Left lung (tissue), 10 donors: ENCODE data around the gene LIMCH1. TPM values are rescaled to one million over a fixed set of nuclear protein-coding genes. Genes with fewer than 3 reads are reported as not detected.
"Not testable (repeated sequence)": the region's sequence is repeated elsewhere in the genome, so short reads cannot be mapped to it uniquely, and the experiment has no call there.

Experiments
- ATAC-seq: fragments of 200-7000 bp; cut with Tn5 transposase; one replicate; pipeline ENCODE4 v1.9.1; 2020; ENCODE audit warnings: moderate library complexity
- DNase-seq, 4 donors: peaks; one replicate each; pipeline ENCODE4 v3.0.0-alpha.2; 2013 to 2020
- H3K27ac ChIP-seq, 2 donors: fragments of 200-600 bp; sonication (generic) in 1 of 2; one replicate each; pipeline versions ENCODE4 v1.5.0 to v1.8.0; 2020 to 2021
- H3K27me3 ChIP-seq, 2 donors: fragments of 200-600 bp; sonication (generic) in 1 of 2; one replicate each; pipeline versions ENCODE4 v1.5.0 to v1.8.0; 2020 to 2021
- H3K36me3 ChIP-seq, 2 donors: fragments of 200-600 bp; sonication (generic) in 1 of 2; one replicate each; pipeline versions ENCODE4 v1.5.0 to v1.8.0; 2020 to 2021
- H3K4me1 ChIP-seq, 2 donors: fragments of 200-600 bp; one replicate each; pipeline ENCODE4 v1.8.0; 2021
- H3K4me3 ChIP-seq, 2 donors: fragments of 200-600 bp; sonication (generic) in 1 of 2; one replicate each; pipeline versions ENCODE4 v1.5.0 to v1.8.0; 2020 to 2021; ENCODE audit warnings: mild to moderate bottlenecking in 1 of 2
- H3K9me3 ChIP-seq, 2 donors: fragments of 200-600 bp; sonication (generic) in 1 of 2; one replicate each; pipeline versions ENCODE4 v1.5.0 to v1.8.0; 2020 to 2021
- intact Hi-C, 2 donors: fragments of 100-400 bp; cut with DNase I; formaldehyde crosslinking; loops; one replicate each; pipeline versions ENCODE4 v1.11.2 to v1.14.2; 2022
- polyA plus RNA-seq, 6 donors: library from polyadenylated mRNA; unstranded; fragments of 120-200 nt; gene quantifications; one replicate each; pipeline ENCODE4 v1.2.1, GENCODE V29; 2013; ENCODE audit not compliant: insufficient read length in 6 of 6
- total RNA-seq, 2 donors: library from RNA; stranded (reverse); fragmentation: NEBNext Ultra II Directional; extraction: Animal tissue kit (Norgen Biotek cat#: 25700); gene quantifications; one replicate each; pipeline ENCODE4 v1.2.1, GENCODE V29; 2021
- TF ChIP-seq, protein P1 (sequence below), 2 donors: fragments of 200-600 bp; sonication (generic) in 1 of 2; IDR thresholded peaks; one replicate each; pipeline versions ENCODE4 v1.5.0 to v1.8.0; 2021; ENCODE audit warnings: antibody characterized with exemption in 2 of 2
- donor health status: DM: no; HTN: yes; CAD: no.
- donor health status: DM: no; HTN: no; CAD: no.

Gene LIMCH1
- total and polyA plus RNA-seq, 8 donors, result 90.6 to 183 (median 113) TPM

DNA sequence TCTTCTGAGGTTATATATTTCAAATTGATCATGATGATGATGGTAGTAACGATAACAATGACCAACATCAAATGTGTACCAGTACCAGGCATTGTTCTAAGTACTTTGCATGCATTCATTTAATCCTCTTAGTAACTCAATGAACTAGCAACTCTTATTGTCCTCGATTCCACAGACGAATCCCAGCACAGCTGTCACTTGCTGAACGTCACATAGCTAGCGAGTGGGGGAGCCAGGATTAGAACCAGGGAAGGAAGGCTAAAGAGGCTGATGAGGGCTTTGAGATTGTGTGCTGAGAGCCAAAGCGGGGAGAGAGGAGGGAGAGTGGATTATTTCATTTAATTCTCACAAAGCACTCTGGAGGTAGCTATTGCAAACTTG is 106.9 kb downstream of the LIMCH1 start:
- ATAC-seq (no peak), DNase-seq (no peak)
- intact Hi-C loops, result no loop called here
- H3K4me1 ChIP-seq, result peaks cover 2 to 12% of the 10 kb centered on the region in 2 donors
- H3K9me3 ChIP-seq, result no peaks in the 10 kb centered on the region
- no peaks in the 10 kb centered on the region for H3K36me3 ChIP-seq
- peaks cover 0 to 27% of the 10 kb centered on the region in 2 donors for H3K27me3 ChIP-seq
- no peak overlapping the region for H3K4me3 ChIP-seq
- TF ChIP-seq, protein P1, sequence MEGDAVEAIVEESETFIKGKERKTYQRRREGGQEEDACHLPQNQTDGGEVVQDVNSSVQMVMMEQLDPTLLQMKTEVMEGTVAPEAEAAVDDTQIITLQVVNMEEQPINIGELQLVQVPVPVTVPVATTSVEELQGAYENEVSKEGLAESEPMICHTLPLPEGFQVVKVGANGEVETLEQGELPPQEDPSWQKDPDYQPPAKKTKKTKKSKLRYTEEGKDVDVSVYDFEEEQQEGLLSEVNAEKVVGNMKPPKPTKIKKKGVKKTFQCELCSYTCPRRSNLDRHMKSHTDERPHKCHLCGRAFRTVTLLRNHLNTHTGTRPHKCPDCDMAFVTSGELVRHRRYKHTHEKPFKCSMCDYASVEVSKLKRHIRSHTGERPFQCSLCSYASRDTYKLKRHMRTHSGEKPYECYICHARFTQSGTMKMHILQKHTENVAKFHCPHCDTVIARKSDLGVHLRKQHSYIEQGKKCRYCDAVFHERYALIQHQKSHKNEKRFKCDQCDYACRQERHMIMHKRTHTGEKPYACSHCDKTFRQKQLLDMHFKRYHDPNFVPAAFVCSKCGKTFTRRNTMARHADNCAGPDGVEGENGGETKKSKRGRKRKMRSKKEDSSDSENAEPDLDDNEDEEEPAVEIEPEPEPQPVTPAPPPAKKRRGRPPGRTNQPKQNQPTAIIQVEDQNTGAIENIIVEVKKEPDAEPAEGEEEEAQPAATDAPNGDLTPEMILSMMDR (IDR thresholded peaks at IDR 0.05), result no peak
- H3K27ac ChIP-seq, result no peak overlapping the region

DNA sequence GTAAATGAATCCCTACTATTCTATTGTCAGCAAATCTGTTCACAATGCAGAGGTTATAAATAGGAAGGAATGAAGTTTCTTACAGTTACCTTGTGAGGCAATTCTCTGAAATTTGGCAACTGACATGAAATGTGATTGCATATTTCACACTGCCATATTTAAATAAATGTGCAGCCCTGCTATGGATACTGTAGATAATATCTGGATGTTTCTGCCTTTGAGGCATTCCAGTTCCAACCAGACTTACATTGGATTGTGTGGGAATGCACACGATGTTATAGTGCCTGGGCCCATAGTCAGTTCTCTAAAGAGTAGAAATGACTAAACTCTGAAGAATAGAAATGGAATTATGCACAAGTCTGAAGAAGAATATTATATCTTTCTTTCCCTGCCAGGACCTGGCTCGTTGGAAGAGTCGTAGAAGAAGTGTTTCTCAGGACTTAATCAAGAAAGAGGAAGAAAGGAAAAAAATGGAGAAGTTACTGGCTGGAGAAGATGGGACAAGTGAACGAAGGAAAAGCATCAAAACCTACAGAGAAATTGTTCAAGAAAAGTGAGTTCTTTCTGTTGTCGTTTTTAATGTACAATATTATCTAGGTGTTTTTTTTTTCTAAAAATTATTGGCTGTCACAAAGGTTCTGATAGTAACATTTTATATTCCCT is 107.9 kb downstream of the LIMCH1 start:
- TF ChIP-seq, protein P1 (IDR thresholded peaks at IDR 0.05), result no peak
- Histone ChIP-seq H3K4me3 (no peak overlapping the region), H3K27ac (no peak overlapping the region), H3K9me3 (no peaks in the 10 kb centered on the region), H3K27me3 (peaks cover 0 to 27% of the 10 kb centered on the region in 2 donors), H3K4me1 (peaks cover 0 to 12% of the 10 kb centered on the region in 2 donors), H3K36me3 (no peaks in the 10 kb centered on the region)
- intact Hi-C loops, result no loop called here
- ATAC-seq (no peak), DNase-seq (no peak)

DNA sequence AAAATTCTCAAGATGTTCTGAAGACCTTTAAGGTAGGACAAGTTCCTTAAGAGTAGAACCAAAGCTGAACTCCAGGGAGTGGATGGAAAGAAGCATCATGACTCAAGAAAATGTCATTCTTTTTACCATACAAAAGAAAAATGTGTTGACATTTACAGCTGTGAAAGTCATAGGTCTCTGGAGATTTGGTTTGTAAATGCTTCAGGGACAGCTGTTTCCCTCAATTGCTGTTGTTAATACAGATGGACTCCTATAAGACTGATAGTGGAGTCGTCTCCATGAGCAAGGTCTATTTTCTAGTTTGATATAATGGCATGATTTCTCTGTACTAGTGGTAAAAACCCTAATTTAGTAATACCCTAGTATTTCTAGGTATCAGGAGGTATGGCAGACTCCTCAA is 108.9 kb downstream of the LIMCH1 start:
- TF ChIP-seq, protein P1 (IDR thresholded peaks at IDR 0.05), result no peak
- ATAC-seq, result no peak
- H3K9me3 ChIP-seq, result no peaks in the 10 kb centered on the region
- no peak overlapping the region for H3K27ac ChIP-seq
- DNase-seq, result no peak
- H3K27me3 ChIP-seq, result peaks cover 0 to 27% of the 10 kb centered on the region in 2 donors
- intact Hi-C loops, result no loop called here
- H3K4me3 ChIP-seq, result no peak overlapping the region
- peaks cover 0 to 12% of the 10 kb centered on the region in 2 donors for H3K4me1 ChIP-seq
- H3K36me3 ChIP-seq, result no peaks in the 10 kb centered on the region

DNA sequence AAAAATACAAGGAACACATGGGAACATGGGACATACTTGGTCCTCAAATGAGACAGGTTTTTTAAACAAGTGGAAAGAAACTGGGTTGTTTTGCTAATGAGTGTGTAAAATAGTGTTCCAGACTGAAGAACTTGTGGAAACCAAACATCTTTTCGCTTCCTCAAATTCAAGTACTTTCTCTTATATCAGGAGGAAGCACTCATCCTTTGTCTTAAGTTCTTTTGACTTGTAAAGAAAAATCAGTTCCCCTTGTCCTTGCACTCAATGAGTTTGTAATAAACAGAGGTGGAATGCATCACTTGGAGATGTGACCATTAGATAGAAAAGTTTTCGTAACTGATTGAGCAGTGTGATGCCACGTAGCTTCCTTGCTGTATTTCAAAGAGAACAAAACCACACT is 109.4 kb downstream of the LIMCH1 start:
- DNase-seq, result no peak
- no peak overlapping the region for H3K4me3 ChIP-seq
- H3K27ac ChIP-seq, result no peak overlapping the region
- no peak for ATAC-seq
- peaks cover 0 to 27% of the 10 kb centered on the region in 2 donors for H3K27me3 ChIP-seq
- intact Hi-C loops, result no loop called here
- H3K9me3 ChIP-seq, result no peaks in the 10 kb centered on the region
- TF ChIP-seq, protein P1 (IDR thresholded peaks at IDR 0.05), result no peak
- no peaks in the 10 kb centered on the region for H3K36me3 ChIP-seq
- peaks cover 0 to 12% of the 10 kb centered on the region in 2 donors for H3K4me1 ChIP-seq

DNA sequence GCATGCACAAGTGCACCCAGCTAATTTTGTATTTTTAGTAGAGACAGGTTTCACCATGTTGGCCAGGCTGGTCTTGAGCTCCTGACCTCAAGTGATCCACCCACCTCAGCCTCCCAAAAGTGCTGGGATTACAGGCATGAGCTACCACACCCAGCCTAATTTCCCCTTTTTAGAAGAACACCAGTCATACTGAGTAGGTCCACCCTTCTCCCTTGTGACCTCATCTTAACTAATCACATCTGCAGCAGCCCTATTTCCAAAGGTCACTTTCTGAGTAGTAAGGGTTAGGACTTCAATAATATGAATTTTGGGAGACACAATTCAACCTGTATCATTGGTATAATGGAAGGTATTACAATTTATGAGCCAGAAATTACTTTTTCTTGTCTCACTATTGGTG is 113.2 kb downstream of the LIMCH1 start:
- H3K27ac ChIP-seq, H3K9me3 ChIP-seq, ATAC-seq, H3K4me3 ChIP-seq, intact Hi-C loops, H3K27me3 ChIP-seq, H3K4me1 ChIP-seq, DNase-seq, H3K36me3 ChIP-seq: not testable (repeated sequence)

DNA sequence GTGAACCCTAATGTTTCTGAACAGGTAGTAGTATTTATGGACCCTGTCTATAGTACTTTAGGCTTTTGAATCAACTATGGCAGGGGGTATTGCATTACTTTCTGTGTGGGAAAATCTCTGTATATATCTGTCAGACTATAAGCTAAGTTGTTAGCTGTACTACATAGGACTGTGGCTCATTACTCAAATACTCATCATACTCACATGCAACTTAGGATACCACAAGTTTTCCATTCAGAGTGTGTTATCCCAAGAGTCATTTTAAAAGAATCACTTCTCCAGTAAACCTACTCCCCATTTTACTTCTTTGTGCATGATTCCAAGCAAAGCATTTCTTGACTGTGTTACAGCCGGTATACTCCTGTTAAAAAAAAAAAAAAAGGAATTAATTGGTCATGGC is 115.0 kb downstream of the LIMCH1 start:
- H3K9me3 ChIP-seq, result no peaks in the 10 kb centered on the region
- peaks cover 5 to 12% of the 10 kb centered on the region in 2 donors for H3K4me1 ChIP-seq
- H3K36me3 ChIP-seq, result no peaks in the 10 kb centered on the region
- TF ChIP-seq, protein P1 (IDR thresholded peaks at IDR 0.05), result no peak
- intact Hi-C loops, result no loop called here
- DNase-seq (no peak), ATAC-seq (no peak)
- no peaks in the 10 kb centered on the region for H3K27me3 ChIP-seq
- no peak overlapping the region for H3K4me3 ChIP-seq
- H3K27ac ChIP-seq, result no peak overlapping the region
